Stimulated activated CD4-positive, alpha-beta T cell treated with anti-CD3 and anti-CD28 coated beads, Interleukin-4, amount 100 ng/mL, for 24 hours (primary cell): Measurements from ENCODE around the gene CLEC1B.
"Not testable (repeated sequence)": the region's sequence is repeated elsewhere in the genome, so short reads cannot be mapped to it uniquely, and the experiment has no call there.

Experiments
- DNase-seq: peaks from one replicate; pipeline ENCODE4 v3.0.0-alpha.2; 2020

Gene CLEC1B

DNA sequence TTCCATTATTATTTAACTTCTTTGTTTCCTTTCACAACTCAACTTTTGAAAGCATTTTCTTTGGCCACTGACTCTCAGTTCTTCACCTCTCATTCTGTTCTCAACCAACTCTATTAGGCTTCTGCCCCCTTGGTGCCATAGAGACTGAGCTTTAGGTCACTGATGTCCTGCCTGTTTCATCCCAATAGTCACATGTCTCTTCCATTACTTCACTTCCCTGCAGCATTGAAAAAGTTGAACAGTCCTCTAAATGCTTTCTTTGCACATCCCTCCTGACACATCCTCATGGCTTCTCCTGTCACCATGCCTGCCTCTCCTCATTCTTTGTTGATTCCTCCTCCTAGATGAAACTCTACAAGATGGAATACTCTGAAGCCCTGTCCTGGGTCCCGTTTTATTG lies 25.0 kb downstream of the CLEC1B start:
- no peak for DNase-seq

- no peak for DNase-seq
These were observed 27.7 kb downstream of the CLEC1B start, which contains the start of gene CLEC12A for GRCh38 chr12:9971181-9971580. TSS of gene CLEC12A (plus strand) at chr12:9971409. CDS start at chr12:9971597, 188 bp downstream.

- no peak for DNase-seq
These were observed 29.2 kb downstream of the CLEC1B start for GRCh38 chr12:9969673-9970072.

DNA sequence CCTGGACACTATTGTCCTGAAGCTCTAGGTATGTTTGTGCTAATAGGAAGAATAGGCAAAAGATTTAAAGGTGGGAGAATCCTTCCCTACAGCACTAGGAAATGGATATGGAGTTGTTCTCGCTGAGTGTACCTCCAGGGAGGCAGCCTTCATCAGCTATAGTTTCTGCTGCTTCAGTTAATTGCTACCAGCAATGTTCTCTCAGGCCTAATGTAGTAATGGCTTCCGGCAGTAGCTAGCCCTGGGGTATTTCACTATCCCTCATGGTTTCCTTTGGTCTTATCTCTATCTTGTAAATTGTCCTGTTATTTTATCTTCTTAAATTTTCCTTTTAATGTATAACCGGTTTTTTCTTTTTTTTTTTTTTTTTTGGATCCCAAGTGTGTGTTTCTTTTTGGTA lies 37.0 kb downstream of the CLEC1B start:
- no peak for DNase-seq

DNA sequence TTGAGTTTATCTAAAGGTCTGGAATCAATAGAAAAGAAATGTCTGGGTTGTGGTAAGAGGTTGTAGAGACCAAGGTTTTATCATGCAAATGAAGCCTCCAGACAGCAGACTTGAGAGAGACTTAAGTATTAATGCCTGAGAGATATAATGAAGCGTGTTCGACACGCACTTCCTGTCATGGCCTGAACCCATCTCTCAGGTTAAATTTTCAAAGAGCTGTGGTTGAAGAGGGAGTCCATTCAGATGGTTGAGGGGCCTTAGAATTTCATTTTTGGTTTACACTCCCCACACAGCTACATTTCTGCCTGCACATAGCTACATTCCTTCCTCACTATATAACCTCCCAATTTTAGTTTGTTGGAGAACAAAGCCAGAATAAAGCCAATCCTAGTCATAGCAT lies 37.8 kb downstream of the CLEC1B start:
- DNase-seq = no peak

DNA sequence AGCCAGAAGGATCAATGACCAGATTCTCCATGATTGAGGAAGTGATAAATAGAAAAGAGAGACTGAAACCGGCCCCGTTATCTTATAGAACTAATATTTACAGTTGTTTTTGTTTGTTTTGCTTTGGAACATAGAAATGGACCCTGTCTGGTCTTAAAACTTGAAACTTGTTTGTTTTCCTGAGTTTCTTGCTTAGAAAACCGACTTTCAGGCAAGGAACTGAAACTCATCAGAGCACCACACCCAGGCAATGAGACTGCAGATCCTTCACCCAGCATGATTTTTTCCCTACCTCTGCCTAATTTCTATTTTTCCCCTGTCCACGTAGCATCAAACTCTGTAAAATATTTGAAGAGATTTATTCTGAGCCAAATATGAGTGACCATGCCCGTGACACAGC lies 38.3 kb downstream of the CLEC1B start:
- no peak for DNase-seq

DNA sequence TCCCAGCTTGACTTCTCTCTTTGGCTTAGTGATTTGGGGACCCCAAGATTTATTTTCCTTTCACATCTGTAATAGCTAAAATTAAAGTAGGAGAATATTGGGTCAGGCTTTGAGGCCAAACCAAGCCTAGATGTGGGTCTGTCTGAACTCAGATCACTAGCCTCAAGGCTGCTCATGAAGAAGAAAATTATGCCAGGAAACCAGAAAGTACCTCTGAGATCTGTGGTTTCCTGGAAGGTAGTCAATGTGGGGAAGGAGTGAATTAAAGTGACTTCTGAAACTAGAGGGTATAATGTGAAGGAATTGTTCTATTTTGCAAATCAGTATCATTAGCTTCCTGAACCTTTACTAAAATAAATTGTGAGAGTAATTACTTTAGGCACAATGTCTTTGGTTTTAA lies 41.1 kb downstream of the CLEC1B start:
- DNase-seq = no peak

GRCh38 chr12:9952954-9953729 lies 45.8 kb downstream of the CLEC1B start:
- not testable (repeated sequence) for DNase-seq

- DNase-seq = peak; percentile 15
These were observed 47.8 kb downstream of the CLEC1B start for GRCh38 chr12:9951026-9951675.

DNA sequence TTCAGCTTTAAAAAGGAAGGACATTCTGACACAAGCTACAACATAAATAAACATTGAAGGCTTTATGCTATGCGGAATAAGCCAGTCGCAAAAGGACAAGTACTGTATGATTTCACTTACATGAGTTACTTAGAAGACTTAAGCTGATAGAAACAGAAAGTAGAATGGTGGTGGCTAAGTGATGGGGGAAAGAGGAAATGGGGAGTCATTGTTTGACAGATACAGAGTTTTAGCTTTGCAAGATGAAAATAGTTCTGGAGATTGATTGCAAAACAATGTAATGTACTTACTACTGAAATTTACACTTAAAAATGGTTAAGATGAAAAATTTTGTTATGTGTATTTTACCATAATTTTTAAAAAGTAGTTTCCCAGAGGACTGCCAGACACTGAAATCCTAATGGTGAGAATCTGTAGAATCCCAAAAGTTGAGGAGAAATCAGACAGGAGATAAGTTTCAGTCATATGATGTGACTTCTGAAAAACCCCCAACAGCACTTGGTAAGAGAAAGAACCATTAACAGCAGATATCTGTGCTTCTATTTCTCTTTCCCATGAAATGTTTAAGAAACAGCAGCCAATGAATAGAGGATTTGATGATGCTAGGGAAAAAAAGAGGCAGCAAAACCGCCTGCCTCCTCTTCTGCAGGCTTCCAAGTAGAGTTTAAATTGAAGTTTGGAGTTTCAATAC lies 50.2 kb downstream of the CLEC1B start:
- DNase-seq = no peak

DNA sequence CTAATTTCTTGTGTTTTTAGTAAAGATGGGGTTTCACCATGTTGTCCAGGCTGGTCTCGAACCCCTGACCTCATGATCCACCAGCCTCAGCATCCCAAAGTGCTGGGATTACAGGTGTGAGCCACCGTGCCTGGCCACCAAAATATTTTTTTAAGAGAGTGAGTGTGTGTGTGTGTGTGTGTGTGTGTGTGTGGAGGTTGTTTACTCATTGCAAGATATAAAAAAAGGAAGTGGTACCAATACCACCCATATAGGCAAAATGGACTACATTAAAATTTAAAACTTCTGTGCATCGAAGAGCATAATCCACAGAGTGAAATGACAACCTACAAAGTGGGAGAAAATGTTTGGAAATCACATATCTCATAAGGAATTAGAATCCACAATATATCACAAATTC lies 51.2 kb downstream of the CLEC1B start:
- no peak for DNase-seq

- DNase-seq = no peak
These were observed 54.5 kb downstream of the CLEC1B start for GRCh38 chr12:9944391-9944790.

DNA sequence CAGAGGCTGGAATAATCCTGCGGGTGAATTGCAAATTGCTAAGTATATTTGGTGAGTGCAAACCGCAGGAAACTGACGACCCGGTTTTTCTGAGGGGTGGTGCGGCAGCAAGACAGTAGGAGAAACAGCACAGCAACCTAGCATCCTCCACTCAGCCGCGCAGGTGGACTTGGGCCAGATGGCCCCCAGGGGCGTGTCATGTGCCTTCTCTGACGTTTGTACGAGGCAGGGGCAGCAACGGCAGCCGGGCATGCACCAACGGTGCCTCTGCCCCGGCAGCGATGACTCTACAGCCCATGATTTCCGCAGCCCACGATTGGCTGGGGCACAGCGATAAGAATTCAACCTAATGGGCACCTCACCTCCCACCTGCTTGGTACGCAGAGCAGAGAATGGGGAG lies 55.7 kb downstream of the CLEC1B start:
- peak; percentile 10 for DNase-seq
